GM18498 (cell line): Measurements from ENCODE around the gene SEMA5A.

Experiments used
- ATAC-seq: cut with Tn5 transposase; IDR thresholded peaks from one replicate; pipeline ENCODE4 v1.9.1; 2021; ENCODE audit warnings: mild to moderate bottlenecking, moderate library complexity; ENCODE audit not compliant: unreplicated experiment

The SEMA5A gene, protein sequence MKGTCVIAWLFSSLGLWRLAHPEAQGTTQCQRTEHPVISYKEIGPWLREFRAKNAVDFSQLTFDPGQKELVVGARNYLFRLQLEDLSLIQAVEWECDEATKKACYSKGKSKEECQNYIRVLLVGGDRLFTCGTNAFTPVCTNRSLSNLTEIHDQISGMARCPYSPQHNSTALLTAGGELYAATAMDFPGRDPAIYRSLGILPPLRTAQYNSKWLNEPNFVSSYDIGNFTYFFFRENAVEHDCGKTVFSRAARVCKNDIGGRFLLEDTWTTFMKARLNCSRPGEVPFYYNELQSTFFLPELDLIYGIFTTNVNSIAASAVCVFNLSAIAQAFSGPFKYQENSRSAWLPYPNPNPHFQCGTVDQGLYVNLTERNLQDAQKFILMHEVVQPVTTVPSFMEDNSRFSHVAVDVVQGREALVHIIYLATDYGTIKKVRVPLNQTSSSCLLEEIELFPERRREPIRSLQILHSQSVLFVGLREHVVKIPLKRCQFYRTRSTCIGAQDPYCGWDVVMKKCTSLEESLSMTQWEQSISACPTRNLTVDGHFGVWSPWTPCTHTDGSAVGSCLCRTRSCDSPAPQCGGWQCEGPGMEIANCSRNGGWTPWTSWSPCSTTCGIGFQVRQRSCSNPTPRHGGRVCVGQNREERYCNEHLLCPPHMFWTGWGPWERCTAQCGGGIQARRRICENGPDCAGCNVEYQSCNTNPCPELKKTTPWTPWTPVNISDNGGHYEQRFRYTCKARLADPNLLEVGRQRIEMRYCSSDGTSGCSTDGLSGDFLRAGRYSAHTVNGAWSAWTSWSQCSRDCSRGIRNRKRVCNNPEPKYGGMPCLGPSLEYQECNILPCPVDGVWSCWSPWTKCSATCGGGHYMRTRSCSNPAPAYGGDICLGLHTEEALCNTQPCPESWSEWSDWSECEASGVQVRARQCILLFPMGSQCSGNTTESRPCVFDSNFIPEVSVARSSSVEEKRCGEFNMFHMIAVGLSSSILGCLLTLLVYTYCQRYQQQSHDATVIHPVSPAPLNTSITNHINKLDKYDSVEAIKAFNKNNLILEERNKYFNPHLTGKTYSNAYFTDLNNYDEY

DNA sequence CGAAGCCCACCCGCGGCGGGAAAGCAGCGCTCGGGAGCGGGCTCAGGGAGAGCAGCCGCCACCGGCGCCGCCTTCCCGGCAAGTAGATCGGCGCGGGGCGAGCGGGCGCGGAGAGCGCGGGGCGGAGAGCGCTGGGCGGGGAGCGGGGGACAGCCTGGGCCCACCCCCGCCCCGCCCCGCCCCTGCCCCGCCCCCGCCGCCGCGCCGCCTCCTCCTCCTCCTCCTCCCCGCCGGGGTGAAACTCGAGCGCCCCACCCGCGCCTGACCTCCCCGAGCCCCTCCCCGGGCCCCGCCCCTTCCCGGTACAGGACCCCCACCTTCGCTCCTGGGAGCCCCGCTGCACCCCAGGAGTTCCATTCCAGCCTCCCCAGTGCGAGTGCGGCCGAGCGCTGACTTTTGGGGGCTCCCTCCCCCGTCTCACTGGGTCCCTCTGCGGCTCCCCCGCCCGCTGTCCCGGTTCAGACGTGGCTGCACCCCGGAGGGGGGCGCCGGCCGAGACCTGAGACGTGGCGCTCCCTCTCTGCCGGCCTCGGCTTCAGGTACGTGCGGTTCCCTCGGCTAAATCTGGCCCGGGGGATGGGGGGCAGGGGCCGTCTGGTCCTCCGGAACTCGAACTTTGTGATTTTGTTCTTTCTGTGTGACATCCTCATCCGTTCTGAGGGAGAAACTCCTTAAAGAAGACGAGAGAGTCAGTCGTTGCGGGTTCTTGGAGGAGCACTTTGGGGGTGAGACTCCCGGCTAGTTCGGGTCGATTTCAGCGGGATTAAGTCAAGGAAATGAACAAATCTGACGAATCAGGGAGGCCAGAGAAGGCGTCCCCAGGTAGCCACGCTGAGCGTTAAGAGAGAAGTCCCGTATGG lies at the start of gene SEMA5A:
Gene SEMA5A (minus strand): TSS at position 84 of the 860 bp plus-strand sequence. CDS start 166,129 bp downstream, outside the sequence.
- no peak for ATAC-seq

DNA sequence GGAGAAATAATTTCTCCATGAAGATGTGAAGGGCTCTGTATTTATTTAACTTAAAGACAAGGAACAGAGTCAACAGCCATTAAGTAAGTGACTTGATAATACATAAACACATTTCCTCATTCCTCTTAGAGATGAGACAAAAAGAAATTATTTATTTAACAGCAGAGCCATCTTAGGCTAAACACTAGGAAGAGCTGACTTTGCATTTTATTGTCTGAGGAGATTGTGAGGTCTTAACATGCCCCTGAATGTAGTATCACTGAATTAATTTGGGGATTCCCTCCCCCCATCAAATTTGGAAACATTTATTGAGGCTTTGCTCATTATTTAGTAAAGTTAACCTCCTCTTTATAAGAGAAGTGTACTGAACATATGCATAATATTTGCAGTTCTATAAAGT lies 49.0 kb upstream of the SEMA5A start:
- ATAC-seq: no peak

DNA sequence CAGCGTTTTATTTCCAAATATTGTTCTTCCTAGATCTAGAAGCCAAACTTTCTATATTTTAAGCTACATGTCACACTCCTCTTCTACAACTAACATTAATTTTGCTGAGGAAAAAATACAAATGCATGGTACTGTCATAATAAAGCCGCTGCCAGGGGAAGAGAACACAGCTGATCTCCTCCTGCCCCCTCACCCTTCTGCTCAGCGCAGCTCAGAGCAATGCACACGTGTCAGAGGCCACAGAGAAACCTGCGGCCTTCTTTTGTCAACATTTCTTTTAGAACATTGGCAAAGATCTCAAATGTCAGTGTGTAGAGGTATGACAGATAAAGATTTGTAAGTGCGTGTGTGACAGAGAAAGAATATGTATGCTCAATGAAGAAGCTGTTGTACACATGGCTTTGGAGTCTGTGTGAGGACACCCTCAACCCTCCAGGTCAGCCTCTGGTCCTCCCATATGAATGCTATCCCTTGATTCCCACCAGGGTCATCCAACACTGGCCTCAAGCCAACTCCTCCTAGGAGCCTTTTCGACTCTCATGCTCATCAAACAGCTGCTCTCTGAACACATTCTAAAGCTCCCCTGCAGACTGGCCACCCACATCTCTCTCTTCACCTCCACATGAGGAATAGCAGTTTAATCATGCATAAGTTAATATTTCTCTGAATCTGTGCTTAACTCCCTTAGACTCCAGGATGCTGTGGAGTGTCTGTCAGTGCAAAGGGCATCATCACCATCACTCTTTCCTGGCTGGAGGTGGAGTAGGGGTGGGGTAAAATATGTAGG lies 43.4 kb upstream of the SEMA5A start:
- ATAC-seq: no peak

DNA sequence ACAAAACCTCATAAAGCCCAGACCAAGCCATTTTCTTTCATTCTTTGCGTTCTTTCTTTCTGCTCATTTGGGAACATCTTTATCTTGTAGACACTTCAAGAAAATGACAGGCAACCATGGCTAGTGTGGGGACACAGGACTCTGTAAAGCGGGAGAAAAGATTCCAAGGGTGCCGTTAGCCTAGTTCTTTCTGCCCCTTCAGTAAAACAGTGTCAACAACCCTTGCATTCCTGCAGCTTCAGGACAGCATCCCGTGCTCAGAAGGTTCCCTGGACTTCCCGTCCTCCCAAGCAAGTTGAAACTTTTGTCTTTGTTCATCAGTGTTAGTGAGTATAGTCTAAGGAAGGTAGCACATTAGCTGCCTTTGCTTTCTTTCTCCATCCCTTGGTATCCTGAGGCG lies 42.4 kb upstream of the SEMA5A start:
- ATAC-seq: no peak

DNA sequence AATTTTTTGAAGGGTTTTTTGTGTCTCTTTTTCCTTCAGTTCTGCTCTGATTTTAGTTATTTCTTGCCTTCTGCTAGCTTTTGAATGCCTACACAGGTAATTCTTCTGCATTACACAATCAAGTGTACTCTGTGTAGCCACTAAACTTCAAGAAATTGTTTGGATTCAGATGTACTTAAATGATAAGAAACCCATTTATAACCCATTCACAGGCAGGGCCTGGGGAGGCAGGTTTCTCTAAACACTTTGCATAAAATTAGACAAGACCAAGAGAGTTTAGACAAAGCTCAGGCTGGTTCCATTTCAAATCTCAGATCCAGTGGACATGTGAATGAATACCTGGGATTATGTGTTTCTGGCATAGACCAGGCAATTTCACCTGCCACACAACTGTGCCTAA lies 41.3 kb upstream of the SEMA5A start:
- ATAC-seq: no peak

DNA sequence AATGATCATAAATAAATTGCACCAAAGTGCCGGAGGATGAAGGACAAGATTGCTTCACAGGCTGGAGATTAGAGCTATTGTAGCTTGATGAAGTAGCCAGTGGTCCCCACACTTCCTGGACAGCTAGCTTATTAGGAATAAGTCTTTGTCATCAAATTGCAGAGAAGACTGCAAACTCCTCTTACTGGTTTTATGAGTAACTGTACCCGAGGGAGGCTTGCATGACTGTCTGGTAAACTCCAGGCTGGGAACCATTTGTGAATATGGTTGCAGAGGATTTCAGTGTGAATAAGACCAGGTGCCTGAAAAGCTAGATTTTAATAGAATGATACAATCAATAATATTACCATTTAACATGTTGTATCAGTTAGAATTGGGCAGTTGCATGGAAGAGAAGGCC lies 36.5 kb upstream of the SEMA5A start:
- no peak for ATAC-seq

DNA sequence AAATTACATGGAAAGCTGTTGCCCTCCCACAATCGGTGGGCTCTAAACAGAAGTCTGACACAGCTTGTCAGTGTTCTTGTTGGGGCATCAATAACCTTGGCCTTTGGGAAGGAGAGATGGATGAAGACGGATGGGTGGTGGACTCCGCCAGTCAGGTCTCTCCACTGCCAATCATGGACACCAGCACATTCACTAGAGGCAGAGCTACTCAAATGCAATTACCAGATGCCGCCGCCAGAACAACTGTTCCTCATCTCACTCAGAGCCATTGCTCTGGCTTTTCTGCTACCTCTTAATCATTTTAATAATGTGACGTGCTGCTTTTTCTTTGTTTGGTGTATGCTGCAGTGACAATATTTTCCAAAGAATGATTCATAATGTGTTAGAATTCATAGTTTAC lies 27.9 kb upstream of the SEMA5A start:
- ATAC-seq: no peak

DNA sequence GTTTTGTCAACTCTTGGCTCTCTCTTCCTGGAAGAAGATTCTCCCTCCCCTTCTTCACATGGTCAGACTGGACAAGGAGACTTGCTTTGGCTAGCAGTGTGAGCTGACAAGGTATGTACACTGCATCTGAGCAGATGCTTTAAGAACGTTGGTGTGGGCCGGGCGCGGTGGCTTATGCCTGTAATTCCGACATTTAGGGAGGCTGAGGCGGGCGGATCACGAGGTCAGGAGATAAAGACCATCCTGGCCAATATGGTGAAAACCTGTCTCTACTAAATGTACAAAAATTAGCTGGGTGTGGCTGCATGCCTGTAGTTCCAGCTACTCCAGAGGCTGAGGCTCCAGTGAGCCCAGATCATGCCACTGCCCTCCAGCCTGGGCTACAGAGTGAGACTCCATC lies 26.4 kb upstream of the SEMA5A start:
- no peak for ATAC-seq

DNA sequence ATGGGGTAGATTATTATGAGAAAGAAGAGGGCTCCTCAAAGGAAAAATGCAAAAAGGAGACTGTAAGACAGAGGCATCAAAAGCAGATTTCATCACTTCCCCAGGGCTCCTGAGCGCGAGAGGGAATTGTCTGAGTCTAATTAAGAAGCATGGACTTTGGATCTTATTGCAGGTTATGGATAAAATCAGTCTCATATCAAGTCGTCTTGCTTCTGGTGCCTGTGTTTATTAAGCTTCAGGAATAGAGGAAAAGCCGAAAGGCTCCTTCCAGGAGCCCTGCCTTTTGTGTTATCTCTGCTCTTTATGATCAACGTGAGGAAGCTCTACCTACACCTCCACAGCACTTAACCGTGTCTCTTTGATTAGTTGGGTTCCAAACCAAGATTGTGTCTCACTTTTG lies 25.0 kb upstream of the SEMA5A start:
- ATAC-seq: no peak

DNA sequence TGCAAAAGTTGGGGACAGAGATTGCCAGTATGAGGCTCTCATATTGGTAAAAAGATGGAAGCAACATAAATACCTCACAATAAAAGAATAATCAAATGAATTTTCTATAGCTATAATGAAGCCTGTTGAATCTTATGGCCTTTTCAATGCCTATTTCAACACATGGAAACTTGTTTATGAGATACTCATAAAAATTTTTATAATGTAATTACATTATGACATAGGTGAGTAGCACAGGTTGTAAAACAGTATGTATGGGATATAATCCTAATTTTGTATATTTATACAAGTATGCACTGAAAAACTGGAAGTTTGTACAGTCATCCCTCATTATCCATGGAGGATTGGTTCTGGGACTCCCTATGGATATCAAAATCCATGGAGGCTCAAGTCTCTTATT lies 21.2 kb upstream of the SEMA5A start:
- ATAC-seq: no peak

DNA sequence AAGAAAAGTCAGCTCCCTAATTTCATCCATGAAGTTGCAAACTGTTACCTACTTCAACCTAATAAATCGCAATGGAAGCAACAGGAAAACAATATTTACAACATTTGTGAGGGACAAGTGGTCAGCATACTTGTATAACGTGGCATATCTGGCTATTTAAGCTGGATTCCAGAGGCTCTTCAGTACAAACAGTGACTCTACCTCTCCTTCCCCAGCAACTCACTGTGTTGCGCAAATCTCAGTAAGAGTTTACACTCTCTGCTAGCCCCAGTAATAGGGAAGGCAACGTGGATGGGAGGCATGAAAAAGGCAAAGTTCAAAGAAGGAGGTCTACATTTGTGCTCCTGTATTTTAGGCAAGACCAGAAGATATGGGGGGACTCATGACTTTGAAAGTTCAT lies 18.9 kb upstream of the SEMA5A start:
- no peak for ATAC-seq

DNA sequence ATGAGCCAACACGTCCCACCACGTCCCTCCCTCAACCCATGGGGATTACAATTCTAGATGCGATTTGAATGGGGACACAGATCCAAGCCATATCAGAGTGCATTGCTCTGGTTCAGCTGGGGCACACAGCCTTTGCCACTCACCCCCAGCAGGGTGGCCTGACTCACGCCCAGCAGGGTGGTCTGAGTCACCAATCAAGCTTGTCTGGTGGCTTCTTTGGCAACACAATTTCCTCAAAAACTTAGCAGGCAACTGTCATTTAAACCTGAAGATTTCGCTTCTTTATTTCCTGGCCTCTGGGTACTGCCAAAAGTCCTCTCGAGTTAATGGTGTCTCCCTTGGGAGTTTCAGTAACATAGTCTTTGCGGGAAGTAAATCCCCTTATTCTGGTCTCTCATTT lies 16.3 kb upstream of the SEMA5A start:
- no peak for ATAC-seq

DNA sequence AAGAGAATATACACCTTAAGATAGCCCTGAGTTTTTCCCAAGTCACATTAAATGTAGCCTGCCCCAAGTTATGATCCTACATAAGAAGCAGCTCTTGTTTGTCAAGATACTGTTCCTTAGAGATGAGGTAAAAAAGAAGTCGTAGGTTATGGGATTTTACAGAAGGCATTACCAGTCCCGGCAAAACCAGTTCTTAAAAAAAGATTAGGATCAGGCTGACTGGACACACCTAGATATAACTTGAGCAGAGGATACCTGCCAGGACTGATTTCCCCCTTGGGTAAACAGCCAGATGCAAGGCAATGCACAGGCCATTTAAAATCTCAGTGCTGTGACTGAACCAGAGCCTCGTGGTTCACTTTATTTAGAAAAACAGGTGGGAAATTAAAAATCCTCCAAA lies 14.1 kb upstream of the SEMA5A start:
- ATAC-seq: no peak

DNA sequence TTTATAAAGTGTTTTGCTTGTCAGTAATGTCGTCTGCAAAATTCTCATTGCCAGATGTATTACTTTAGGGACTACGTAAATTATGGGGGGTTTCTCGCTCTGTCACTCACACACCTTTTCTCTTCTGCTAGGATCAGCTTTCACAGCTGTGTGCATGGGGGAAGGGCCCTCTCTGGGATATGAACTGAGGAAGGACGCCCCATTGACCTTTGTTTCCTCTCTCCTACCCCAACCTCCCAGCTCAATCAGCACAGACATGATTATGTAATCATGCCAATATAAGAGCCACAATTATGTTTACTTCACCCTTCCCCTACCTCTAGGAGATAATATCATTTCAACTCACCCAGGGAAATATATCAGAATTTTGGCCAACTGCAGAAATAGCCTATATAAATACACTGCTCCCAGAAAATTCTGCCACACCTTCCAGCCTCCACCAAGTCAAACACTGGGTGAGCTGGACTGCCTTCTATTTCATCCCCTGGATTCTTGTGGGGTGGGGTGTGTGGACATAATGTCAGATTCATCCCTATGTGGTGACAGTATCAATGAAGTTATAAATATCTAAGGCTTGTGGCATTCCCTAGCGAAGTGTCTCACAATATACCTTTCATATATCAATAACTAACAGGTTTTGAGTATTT lies 12.6 kb upstream of the SEMA5A start:
- ATAC-seq: no peak

DNA sequence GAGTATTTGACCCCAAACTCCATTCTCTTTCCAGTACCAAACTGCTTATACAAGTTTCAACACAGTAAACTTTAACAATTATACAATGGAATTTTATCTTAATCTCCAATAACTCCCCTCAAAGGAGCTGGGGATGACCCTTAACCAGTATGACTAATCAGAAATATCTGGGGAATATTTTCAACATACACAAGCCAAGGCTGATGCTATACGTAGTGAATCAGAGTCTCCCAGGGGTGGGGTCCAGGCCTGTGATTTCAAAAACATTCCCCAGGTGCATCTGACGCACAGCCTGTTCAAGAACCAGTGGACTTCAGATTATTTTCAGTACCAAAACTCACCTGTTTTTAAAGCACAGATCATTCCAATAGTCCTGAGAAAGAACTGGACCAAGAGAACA lies 11.8 kb upstream of the SEMA5A start:
- ATAC-seq: no peak

DNA sequence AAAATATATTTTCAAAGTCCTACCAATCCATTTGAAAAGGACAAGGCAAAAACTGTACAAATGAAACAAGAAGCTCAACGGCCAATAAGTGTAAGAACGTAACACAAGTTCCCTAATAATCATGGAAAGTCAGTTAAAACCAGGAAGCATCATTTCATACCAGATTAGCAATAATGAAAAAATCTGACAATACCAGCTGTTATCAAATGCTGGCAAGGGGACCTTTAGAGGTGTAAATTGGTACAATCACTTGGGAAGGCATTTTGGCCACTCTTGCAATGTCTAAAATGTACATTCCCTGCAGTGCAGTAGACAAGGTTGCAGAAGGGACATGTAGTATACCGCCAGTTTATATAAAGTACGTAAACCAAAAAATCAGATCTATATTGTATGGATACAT lies 10.1 kb upstream of the SEMA5A start:
- ATAC-seq: no peak

DNA sequence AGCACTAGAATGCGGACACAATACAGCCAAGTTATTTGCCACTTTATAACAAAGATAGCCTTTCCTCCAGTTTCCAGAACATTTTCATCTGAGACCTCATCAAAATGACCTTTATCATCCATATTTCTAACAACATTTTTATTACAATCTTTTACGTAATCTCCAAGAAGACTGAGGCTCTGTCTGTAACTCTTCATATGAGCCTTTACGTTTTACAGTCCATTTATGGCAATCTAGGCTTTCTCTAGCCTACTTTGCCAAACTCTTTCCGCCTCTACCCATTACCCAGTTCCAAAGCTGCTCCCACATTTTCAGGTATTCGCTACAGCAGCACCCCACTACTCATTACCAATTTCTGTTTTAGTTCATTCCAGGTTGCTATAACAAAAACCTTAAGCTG lies 8.2 kb upstream of the SEMA5A start:
- no peak for ATAC-seq

DNA sequence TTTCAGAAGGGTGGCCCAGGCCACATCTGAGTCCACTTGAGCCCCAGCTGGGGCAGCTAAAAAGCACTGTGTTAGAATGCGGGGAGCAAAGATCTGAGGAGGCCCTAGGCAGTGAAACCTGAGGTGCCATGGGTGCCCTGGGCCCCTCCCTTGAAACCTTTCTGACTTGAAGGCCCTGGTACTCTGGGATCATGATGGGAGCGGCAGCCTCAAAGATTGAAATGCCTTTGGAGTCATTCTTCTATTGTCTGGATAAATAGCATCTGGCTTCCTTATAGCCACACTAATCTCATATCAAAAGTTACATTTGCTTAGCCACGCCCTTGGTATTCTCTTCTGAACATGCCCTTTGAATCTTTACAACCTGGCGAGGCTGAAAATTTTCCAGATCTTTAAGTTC lies 7.7 kb upstream of the SEMA5A start:
- no peak for ATAC-seq
